ENCODE data around the gene CTSC.
"Not testable (repeated sequence)": the region's sequence is repeated elsewhere in the genome, so short reads cannot be mapped to it uniquely, and the experiment has no call there.

CTSC gene

GRCh38 chr11:88280673-88281316 lies 56.7 kb downstream of the CTSC start:
- no peak for DNase-seq

DNA sequence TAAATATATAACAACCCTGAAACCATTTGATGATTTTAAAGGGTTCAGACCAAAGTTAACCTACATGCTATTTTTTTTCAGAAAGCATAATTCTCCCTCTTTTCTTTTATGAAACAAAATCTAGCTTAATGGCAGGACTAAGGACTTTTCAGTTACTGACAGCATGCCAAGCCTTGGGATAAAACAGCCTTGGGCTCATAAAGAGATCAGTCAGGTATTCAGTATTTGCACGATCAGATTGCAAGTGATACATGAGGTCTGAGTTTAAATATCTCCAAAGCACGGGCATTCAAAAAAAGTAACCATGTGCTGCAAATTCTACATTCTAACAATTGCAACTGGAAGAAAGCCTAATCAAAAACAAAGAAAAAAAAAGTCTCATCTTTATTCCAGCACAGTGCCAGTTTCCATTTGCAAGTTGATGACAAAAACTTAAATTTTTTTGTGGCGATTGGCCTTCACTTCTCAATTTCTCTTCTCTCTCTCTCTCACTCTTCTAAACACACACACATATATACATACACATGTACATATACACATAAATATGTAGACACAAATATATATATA lies 60.1 kb downstream of the CTSC start:
- no peak for DNase-seq

GRCh38 chr11:88275636-88276035 lies 61.9 kb downstream of the CTSC start:
- DNase-seq, result no peak

DNA sequence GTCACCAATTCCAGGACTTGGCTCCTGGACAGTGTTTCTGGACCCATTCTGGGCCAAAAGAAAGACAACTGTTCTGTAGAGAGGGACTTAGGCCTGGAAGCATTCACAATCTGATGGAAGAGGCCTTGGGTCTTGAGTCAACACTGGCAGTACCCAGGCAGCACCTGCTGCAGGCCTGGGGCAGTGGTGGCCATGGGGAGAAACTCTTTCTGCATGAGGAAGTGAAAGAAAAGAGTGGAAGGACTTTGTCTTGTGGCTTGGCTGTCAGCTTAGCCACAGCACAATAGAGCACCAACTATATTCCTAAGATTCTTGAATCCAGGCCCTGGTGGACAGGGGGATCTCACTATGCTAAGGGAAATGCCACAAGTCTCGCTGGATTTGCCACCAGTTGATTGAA lies 70.6 kb downstream of the CTSC start:
- DNase-seq, result no peak

DNA sequence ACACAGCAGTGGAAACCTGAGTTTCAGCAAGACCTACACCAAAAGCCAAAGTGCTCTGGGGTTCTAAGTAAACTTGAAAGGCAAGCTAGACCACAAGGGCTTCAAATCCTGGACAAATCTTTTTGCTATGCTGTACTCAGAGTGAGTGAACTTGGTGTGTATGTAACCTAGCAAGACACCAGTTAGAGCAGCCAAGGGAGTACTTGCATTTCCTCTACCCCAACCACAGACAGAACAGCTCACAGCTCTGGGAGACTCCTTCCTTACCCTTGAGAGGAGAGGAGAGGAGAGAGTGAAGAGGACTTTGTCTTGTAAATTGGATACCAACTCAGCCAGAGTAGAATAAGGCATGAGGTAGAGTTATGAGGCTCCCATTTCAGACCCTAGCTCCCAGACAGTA lies 71.4 kb downstream of the CTSC start:
- DNase-seq, result no peak

GRCh38 chr11:88259431-88259830 lies 78.1 kb downstream of the CTSC start:
- no peak for DNase-seq

DNA sequence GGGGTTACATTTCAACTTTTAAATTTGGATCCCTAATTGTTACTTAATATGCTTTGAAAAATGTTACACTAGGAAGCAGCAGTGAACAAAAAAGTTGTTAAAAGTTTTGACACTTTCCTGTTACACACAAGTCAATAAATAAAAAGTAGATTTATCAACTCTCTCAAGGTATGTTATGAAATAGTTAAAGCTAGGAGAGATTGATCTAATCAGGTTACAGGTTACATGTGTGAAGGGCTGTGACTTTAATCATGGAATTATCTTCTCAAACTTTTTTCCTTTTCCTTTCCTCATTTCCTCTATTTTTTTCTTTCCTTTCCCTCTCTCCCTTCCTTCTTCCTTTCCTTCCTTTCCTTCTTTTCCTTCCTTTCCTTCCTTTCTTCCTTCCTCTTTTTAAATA lies 85.3 kb downstream of the CTSC start:
- no peak for DNase-seq

DNA sequence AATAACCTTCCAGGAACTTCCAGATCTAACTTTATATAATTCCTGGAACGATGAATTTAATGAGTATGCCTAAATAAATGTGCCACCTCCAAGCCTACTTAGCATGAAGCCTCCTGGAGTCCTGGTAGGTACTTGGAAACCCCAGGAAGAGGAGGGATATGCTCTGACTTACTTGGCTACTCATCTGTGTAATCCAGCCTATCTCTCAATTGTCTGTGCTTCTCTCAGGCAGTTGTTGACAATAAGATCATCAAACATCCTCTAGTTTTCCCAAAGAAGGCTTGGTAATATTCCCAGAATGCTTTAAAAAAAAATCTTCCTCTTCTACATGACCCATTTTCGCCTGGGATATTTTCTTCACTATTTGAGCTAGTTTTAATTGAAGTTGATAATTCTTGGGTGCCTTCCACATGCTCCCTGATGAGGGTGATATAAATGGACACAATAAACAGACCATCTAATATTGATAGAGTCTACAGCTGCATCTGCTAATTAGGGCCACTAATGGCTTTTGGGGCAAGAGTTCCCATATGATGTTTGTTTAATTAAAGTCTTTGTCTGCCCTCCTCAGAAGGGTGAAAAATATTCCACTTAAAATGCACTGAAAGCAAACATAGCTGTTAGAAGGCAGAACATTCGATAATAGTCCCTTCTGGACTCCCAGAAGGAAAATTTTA lies 86.8 kb downstream of the CTSC start:
- DNase-seq, result no peak

DNA sequence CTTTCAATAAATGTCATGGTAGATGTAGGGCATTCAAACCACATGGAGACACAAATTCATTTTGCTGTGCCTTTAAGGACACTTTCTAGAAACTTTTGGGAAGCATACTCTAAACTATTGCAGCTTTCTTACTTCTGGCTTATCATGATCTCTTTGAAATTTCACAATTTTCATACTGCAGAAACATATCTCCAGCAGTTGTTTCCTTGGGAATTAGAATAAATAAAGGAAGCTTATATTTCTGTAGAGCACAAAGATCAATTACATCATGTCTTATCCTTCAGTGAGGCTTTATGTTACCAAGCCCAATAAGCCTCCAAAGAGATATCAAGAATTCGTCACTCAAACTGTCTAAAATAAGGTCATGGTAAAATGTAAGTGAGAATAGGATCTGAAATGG lies 87.8 kb downstream of the CTSC start:
- no peak for DNase-seq

GRCh38 chr11:88246696-88247095 lies 90.8 kb downstream of the CTSC start:
- no peak for DNase-seq

DNA sequence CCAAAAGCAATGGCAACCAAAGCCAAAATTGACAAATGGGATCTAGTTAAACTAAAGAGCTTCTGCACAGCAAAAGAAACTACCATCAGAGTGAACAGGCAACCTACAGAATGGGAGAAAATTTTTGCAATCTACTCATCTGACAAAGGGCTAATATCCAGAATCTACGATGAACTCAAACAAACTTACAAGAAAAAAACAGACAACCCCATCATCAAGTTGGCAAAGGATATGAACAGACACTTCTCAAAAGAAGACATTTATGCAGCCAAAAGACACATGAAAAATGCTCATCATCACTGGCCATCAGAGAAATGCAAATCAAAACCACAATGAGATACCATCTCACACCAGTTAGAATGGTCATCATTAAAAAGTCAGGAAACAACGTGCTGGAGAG lies 92.0 kb downstream of the CTSC start:
- not testable (repeated sequence) for DNase-seq
